Measurements from ENCODE around the gene XIRP1.

Gene XIRP1

GRCh38 chr3:39140341-39140971, 51.9 kb downstream of the XIRP1 start:
- DNase-seq: no peak

- DNase-seq: no peak
Observed at GRCh38 chr3:39139442-39139841, 53.0 kb downstream of the XIRP1 start.

GRCh38 chr3:39138804-39139415, 53.5 kb downstream of the XIRP1 start:
- no peak for DNase-seq

- no peak for DNase-seq
Observed at GRCh38 chr3:39137991-39138803, 54.2 kb downstream of the XIRP1 start.

- DNase-seq: no peak
Observed at GRCh38 chr3:39137435-39137936, 54.9 kb downstream of the XIRP1 start.

GRCh38 chr3:39136533-39137434, 55.6 kb downstream of the XIRP1 start:
- DNase-seq: no peak

GRCh38 chr3:39135170-39135805, 57.1 kb downstream of the XIRP1 start:
- DNase-seq: no peak

- DNase-seq: no peak
Observed at GRCh38 chr3:39134305-39134704, 58.1 kb downstream of the XIRP1 start.

- DNase-seq: no peak
Observed at GRCh38 chr3:39133822-39134221, 58.6 kb downstream of the XIRP1 start.

Measured in CD4-positive, alpha-beta T cell treated with Interleukin-6 for 4 hours (primary cell).